Left ventricle myocardium inferior (tissue), 1 donor: Measurements from ENCODE around the gene CD207. TPM values are rescaled to one million over a fixed set of nuclear protein-coding genes. Genes with fewer than 3 reads are reported as not detected.

Experiments
- DNase-seq: peaks from one replicate; pipeline ENCODE4 v3.0.0-alpha.2; 2020
- H3K27ac ChIP-seq: fragments of 200-600 bp; replicated peaks from 2 replicates; pipeline ENCODE4 v1.8.0; 2021
- H3K27me3 ChIP-seq: fragments of 200-600 bp; 2 replicates; pipeline ENCODE4 v1.8.0; 2021; ENCODE audit warnings: low read depth
- H3K36me3 ChIP-seq: fragments of 200-600 bp; 2 replicates; pipeline ENCODE4 v1.8.0; 2021
- H3K4me1 ChIP-seq: fragments of 200-600 bp; 2 replicates; pipeline ENCODE4 v1.8.0; 2021
- H3K4me3 ChIP-seq: fragments of 200-600 bp; 2 replicates; pipeline ENCODE4 v1.8.0; 2021; ENCODE audit warnings: mild to moderate bottlenecking, moderate library complexity
- H3K9me3 ChIP-seq: fragments of 200-600 bp; replicated peaks from 2 replicates; pipeline ENCODE4 v1.8.0; 2021
- intact Hi-C: fragments of 100-400 bp; cut with micrococcal nuclease; formaldehyde crosslinking; loops from one replicate; pipeline ENCODE4 v1.11.0; 2022
- total RNA-seq: library from RNA; stranded (reverse); fragmentation: NEBNext Ultra II Directional; extraction: Animal tissue kit (Norgen Biotek cat#: 25700); gene quantifications from one replicate; pipeline ENCODE4 v1.2.1, GENCODE V29; 2021
- TF ChIP-seq, protein P1 (sequence below): fragments of 200-600 bp; IDR thresholded peaks from 2 replicates; pipeline ENCODE4 v1.8.0; 2021; ENCODE audit warnings: antibody characterized with exemption, mild to moderate bottlenecking, borderline replicate concordance
- donor health status: DM: no; HTN: yes; CAD: no; lungs with severe emphysema.

The CD207 gene
- total RNA-seq, 1 donor from 2014 or later = not detected

DNA sequence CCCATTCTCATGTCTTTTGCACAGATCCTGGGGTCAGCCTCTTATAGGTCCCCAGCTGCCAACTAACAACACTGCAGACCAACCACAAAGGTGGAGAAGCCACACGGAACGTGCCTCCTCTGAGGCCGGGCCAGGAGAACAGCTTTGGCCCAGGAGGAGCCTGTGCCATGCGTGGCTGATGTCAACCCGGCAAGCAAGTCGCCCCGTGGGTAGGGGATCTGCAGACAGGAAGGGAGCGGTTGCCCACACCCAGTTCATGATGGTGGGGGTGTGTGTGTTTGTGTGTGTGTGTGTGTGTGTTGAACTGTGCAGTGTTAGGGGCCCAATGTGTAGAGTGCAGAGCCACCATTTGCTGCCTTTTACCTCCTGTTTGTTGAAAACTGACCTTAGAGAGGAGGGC lies 12.8 kb downstream of the CD207 start:
- no peak for DNase-seq
- H3K27ac ChIP-seq = no peak overlapping the region
- TF ChIP-seq, protein P1, sequence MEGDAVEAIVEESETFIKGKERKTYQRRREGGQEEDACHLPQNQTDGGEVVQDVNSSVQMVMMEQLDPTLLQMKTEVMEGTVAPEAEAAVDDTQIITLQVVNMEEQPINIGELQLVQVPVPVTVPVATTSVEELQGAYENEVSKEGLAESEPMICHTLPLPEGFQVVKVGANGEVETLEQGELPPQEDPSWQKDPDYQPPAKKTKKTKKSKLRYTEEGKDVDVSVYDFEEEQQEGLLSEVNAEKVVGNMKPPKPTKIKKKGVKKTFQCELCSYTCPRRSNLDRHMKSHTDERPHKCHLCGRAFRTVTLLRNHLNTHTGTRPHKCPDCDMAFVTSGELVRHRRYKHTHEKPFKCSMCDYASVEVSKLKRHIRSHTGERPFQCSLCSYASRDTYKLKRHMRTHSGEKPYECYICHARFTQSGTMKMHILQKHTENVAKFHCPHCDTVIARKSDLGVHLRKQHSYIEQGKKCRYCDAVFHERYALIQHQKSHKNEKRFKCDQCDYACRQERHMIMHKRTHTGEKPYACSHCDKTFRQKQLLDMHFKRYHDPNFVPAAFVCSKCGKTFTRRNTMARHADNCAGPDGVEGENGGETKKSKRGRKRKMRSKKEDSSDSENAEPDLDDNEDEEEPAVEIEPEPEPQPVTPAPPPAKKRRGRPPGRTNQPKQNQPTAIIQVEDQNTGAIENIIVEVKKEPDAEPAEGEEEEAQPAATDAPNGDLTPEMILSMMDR = no peak
- H3K4me1 ChIP-seq = no peaks in the 10 kb centered on the region
- H3K27me3 ChIP-seq = peaks cover 26% of the 10 kb centered on the region
- intact Hi-C loops = no loop called here
- H3K9me3 ChIP-seq = no peaks in the 10 kb centered on the region
- H3K4me3 ChIP-seq = no peak overlapping the region
- no peaks in the 10 kb centered on the region for H3K36me3 ChIP-seq

DNA sequence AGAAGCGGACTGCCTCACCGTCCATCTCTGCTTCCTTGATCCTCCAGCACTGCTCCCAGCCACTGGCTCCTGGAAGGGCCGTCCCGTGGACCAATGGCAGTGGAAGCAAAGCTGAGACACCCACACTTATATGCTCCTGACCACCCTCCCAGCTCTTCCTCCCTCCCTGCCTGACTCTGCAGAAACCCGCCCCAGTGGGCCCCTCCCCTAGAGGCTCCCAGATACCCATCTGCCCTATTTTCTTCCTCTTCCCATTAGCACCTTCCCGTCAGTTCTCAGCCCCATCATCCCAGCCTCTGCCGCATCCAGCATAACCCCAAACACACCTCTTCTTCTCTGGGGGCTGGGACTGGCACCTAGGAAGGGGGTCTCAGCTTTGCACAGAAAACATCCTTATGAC lies 15.1 kb downstream of the CD207 start, which contains the start of gene CLEC4F:
CLEC4F (minus strand) TSS at position 101 of the 400 bp plus-strand sequence; CDS start at position 25, 76 bp downstream.
- intact Hi-C loops = no loop called here
- no peaks in the 10 kb centered on the region for H3K9me3 ChIP-seq
- DNase-seq = no peak
- no peak within 1 kb of the TSS for H3K27ac ChIP-seq
- TF ChIP-seq, protein P1 = no peak
- peaks cover 48% of the 10 kb centered on the region for H3K27me3 ChIP-seq
- H3K4me3 ChIP-seq = no peak within 1 kb of the TSS
- H3K36me3 ChIP-seq = no peaks in the 10 kb centered on the region
- H3K4me1 ChIP-seq = no peaks in the 10 kb centered on the region

DNA sequence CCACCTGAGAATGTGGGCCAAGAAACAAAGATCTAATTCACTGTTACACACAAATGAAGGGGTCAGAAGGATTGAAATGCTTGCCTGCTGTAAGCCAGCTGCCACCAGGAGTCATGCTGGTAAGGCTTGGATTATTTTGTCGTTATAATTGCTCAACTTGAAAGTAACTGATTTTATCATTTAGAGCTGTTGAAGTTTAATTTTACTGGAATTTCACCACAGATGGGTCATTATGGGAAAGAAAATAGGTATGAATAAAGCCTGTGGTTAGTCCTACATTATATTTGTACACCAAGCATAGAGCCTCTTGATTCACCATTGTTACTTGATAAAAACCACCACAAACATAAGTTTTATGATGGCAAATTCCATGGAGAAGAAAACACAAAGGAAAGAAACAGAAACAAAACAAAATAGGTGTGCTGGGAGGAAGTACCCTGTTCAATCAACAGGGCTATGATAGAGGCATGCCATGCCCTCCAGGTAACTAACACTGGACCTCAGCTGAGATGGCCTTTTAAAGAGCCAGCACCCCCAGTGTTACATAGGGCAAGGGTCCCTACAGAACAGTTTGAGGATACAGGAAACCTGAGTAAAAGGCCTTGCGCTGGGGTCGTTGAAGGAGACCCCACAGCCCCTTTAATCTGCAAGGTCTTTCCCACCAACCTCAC lies 18.2 kb downstream of the CD207 start:
- Histone ChIP-seq H3K4me1 (no peaks in the 10 kb centered on the region), H3K4me3 (no peak overlapping the region), H3K27ac (no peak overlapping the region), H3K27me3 (peaks cover 66% of the 10 kb centered on the region), H3K9me3 (no peaks in the 10 kb centered on the region), H3K36me3 (no peaks in the 10 kb centered on the region)
- intact Hi-C loops = no loop called here
- DNase-seq = no peak
- TF ChIP-seq, protein P1 = no peak

DNA sequence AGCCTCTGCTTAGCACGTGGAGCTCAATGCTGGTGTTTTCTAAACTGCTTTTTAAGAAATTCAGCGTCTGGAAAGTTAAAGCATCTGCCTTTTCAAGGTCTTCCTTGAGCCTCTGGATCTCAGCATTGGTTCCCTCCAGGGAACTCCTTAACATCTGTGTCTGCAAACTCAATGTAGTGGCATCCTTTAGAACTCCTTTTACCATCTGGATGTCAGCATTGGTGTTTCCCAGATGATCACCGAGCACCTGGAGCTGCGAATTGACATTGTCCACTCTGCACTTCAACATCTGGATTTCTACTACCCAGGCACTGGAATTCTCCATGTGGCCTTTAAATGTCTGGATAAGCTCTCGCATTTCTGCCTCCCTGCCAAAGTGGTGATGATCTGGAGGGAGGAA lies 18.9 kb downstream of the CD207 start:
- peaks cover 66% of the 10 kb centered on the region for H3K27me3 ChIP-seq
- no peak overlapping the region for H3K27ac ChIP-seq
- no peaks in the 10 kb centered on the region for H3K36me3 ChIP-seq
- H3K4me3 ChIP-seq = no peak overlapping the region
- no peaks in the 10 kb centered on the region for H3K9me3 ChIP-seq
- intact Hi-C loops = no loop called here
- DNase-seq = no peak
- TF ChIP-seq, protein P1 = no peak
- H3K4me1 ChIP-seq = no peaks in the 10 kb centered on the region

DNA sequence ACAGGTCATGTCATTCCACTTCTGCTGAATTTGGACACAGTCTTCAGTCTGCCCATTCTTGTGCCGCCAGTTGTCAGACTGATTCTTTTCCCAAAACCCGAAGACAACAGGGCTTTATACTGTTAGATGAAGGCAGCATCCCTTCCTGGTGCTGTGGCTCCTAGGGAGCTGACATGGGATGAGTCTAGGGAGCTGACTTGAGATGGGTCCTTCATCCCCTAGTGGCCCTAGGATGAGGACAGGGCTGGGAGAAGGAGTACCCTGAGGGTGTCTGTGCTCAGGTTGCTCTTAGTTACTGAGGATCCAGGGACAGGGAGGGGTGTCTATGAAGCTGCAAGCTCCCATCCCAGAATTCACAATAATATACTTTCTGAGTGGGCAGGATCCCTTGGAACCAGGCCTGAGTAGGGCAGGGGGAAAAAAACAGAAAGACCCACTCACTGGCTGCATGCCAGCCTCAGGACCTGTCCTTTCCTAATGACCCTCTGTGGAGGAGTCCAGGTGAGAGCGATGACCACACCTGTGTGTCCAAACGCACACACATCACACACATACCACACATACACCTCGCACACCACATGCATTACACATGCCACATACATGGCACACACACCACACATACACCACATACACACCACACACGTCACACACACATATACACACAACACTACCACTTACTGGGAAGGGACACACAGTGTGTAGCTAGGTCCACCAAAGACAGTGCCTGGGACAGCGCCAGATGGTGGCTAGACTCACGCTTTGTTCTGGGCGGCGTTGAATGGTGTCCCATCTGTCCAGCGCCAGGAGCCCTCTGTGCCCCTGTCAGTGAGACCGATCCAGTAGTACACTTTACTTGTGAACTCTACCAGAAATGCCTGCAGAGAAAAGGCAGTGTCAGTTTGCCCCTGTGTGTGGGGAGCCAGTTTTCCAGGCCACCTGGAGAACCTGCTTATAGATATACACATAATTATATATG lies 26.3 kb downstream of the CD207 start:
- no peaks in the 10 kb centered on the region for H3K9me3 ChIP-seq

More for the DNA sequence above, 26.3 kb downstream of the CD207 start:
- DNase-seq = no peak
- Histone ChIP-seq H3K27me3 (peaks cover 39% of the 10 kb centered on the region), H3K27ac (no peak overlapping the region), H3K4me3 (no peak overlapping the region), H3K4me1 (no peaks in the 10 kb centered on the region), H3K36me3 (no peaks in the 10 kb centered on the region)
- intact Hi-C loops = no loop called here
- TF ChIP-seq, protein P1 = no peak
